Keratinocyte (primary cell): ENCODE results near the gene KCNJ12. TPM values are rescaled to one million over a fixed set of nuclear protein-coding genes. Genes with fewer than 3 reads are reported as not detected.

Experiments
- DNase-seq: peaks from one replicate; pipeline ENCODE4 v3.0.0-alpha.2; 2011; ENCODE audit warnings: low read depth, missing footprints, low spot score
- FAIRE-seq: peaks from 2 replicates; lab custom pipeline; 2011; peaks lifted over from hg19 to GRCh38; lab: Jason Lieb, UNC
- H2AFZ ChIP-seq: 2 replicates; pipeline ENCODE4 v1.6.0; 2012; ENCODE audit warnings: low read length, control low read depth, inconsistent platforms; ENCODE audit not compliant: control insufficient read depth
- H3K27ac ChIP-seq: 2 replicates; pipeline ENCODE4 v1.5.1; 2011; ENCODE audit warnings: low read length; ENCODE audit not compliant: control insufficient read depth, insufficient read depth
- H3K27me3 ChIP-seq: 3 replicates; pipeline ENCODE4 v1.6.0; 2011; ENCODE audit warnings: low read length; ENCODE audit not compliant: control insufficient read depth, insufficient read depth; ENCODE audit errors: extremely low read depth
- H3K36me3 ChIP-seq, 2 experiments: 2 replicates in 1 of 2; 3 replicates in 1 of 2; pipeline ENCODE4 v1.5.1; 2011; ENCODE audit warnings: low read length in 2 of 2, mild to moderate bottlenecking in 1 of 2; ENCODE audit not compliant: control insufficient read depth in 2 of 2, insufficient read depth in 2 of 2; ENCODE audit errors: extremely low read depth in 1 of 2
- H3K4me1 ChIP-seq: 3 replicates; pipeline ENCODE4 v1.5.1; 2011; ENCODE audit warnings: low read length; ENCODE audit not compliant: control insufficient read depth, insufficient read depth; ENCODE audit errors: extremely low read depth
- H3K4me2 ChIP-seq: 3 replicates; pipeline ENCODE4 v1.6.0; 2011; ENCODE audit warnings: low read depth, low read length; ENCODE audit not compliant: control insufficient read depth, insufficient read depth; ENCODE audit errors: extremely low read depth
- H3K4me3 ChIP-seq, 3 experiments: fragments of 200-600 bp in 1 of 3; sonication (generic) in 1 of 3; 2 replicates in 2 of 3; 3 replicates in 1 of 3; pipeline ENCODE4 v1.5.1; 2011 to 2016; ENCODE audit warnings: low read length in 3 of 3, mild to moderate bottlenecking in 3 of 3, control low read depth in 2 of 3, inconsistent platforms in 1 of 3, low read depth in 1 of 3, mixed read lengths in 1 of 3, mixed run types in 1 of 3, moderate library complexity in 1 of 3; ENCODE audit not compliant: control insufficient read depth in 2 of 3, insufficient read depth in 2 of 3; ENCODE audit errors: extremely low read depth in 1 of 3
- H3K79me2 ChIP-seq: 2 replicates; pipeline ENCODE4 v1.6.0; 2012; ENCODE audit warnings: low read length; ENCODE audit not compliant: control insufficient read depth, insufficient read depth
- H3K9ac ChIP-seq: 3 replicates; pipeline ENCODE4 v1.6.0; 2011; ENCODE audit warnings: low read length; ENCODE audit not compliant: control insufficient read depth, insufficient read depth; ENCODE audit errors: extremely low read depth
- H3K9me1 ChIP-seq: 3 replicates; pipeline ENCODE4 v1.6.0; 2011; ENCODE audit warnings: low read length; ENCODE audit not compliant: control insufficient read depth, insufficient read depth; ENCODE audit errors: extremely low read depth
- H3K9me3 ChIP-seq: 2 replicates; pipeline ENCODE4 v1.5.1; 2012; ENCODE audit warnings: low read depth, low read length; ENCODE audit not compliant: control insufficient read depth
- H4K20me1 ChIP-seq: 3 replicates; pipeline ENCODE4 v1.6.0; 2011; ENCODE audit warnings: low read length; ENCODE audit not compliant: control insufficient read depth, insufficient read depth; ENCODE audit errors: extremely low read depth
- CTCF ChIP-seq, 3 experiments: IDR thresholded peaks in 1 of 3; conservative IDR thresholded peaks in 1 of 3; optimal IDR thresholded peaks in 1 of 3; 2 replicates in 2 of 3; 3 replicates in 1 of 3; pipeline versions ENCODE3 to v1.5.1; 2011; ENCODE audit warnings: low read length in 3 of 3, mild to moderate bottlenecking in 3 of 3, moderate library complexity in 2 of 3, control low read depth in 1 of 3, inconsistent platforms in 1 of 3; ENCODE audit not compliant: insufficient read depth in 2 of 3; ENCODE audit errors: extremely low read depth in 1 of 3
- EZH2 ChIP-seq: IDR thresholded peaks from one replicate; pipeline ENCODE4 v1.6.1; 2012; ENCODE audit warnings: inconsistent platforms, mild to moderate bottlenecking, low read length, moderate library complexity
- dilution Hi-C: fragments of 300-500 bp; cut with MboI; formaldehyde crosslinking; loops from one replicate; pipeline ENCODE4 v1.7.0; 2020; ENCODE audit warnings: low sequenced_read_pairs; ENCODE audit not compliant: extremely low pct_ligation_motif_present
- polyA plus RNA-seq, 5 experiments: library from polyadenylated mRNA; depleted of rRNA in 3 of 5; stranded (reverse) in 3 of 5; stranded (forward) in 1 of 5; unstranded in 1 of 5; fragments of >200 nt; gene quantifications; 1 replicate in 1 of 5; 2 replicates in 3 of 5; 3 replicates in 1 of 5; pipeline versions ENCODE4 v1.2.1 to v1.2.3, GENCODE V29; 2011 to 2012; ENCODE audit warnings: missing spikeins in 2 of 5, low read depth in 1 of 5, low replicate concordance in 1 of 5

KCNJ12 gene
- polyA plus RNA-seq, 1 donor (not counting 4 experiments of a cell fraction or from before 2014, with no cell fraction given): 0.04 TPM

DNA sequence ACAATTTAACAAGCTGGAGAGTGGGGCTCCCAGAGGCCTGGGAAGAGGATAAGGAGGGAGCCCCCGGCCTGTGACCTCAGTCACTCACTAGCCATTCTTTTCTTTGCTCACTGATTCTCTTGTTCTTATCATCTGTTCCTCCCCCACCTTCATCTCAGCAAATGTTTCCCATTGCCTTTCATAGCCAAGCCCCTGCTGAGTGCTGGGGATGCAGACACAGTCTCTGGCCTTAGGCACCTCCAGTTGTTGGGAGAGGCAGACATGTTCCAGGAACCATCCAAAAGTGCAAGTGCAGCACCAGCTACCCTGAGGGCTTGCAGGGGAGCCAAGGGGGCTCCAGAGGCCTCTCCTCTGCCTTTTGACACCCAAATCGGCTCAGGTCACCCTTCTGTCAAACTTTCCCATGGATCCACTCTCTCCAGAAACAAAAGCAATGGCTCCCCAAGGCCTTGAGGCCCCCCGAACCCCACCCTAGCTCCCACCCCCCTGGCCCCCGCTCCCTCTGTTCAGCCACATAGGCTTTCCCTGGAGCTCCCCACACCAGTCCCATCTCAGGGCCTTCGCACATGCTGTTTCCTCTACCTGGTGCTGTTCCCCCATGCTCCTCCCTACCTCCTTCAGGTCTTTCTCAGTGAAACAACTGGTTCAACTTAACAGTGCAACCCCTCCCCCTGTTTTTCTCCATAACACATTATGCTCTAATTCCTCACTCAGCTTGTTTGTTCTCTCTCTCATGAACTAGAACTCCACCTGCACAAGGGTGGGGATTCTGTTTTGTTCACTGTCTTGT lies 14.9 kb upstream of the KCNJ12 start:
- Histone ChIP-seq H3K9me1 (no peaks in the 10 kb centered on the region), H3K27me3 (peaks cover 6% of the 10 kb centered on the region), H3K36me3 (no peaks in the 10 kb centered on the region), H4K20me1 (peaks cover 3% of the 10 kb centered on the region), H3K79me2 (no peaks in the 10 kb centered on the region), H3K4me1 (no peaks in the 10 kb centered on the region), H3K4me3 (no peak overlapping the region), H3K27ac (no peak overlapping the region), H3K9me3 (no peaks in the 10 kb centered on the region), H2AFZ (no peak overlapping the region), H3K4me2 (no peak overlapping the region), H3K9ac (no peak overlapping the region)
- TF ChIP-seq EZH2 (no peak), CTCF (optimal IDR thresholded peaks at IDR 0.05 in 1 of 3, IDR thresholded peaks at IDR 0.05 in 1 of 3, conservative IDR thresholded peaks at IDR 0.05 in 1 of 3; ENCODE audit: extremely low read depth in 1 of 3, insufficient read depth in 2 of 3, low read length in 3 of 3) (no peak)
- dilution Hi-C loops: no loop called here
- DNase-seq (no peak), FAIRE-seq (no peak)

GRCh38 chr17:21362331-21362931 lies 13.7 kb upstream of the KCNJ12 start:
- Histone ChIP-seq H3K4me3 (no peak overlapping the region), H4K20me1 (peaks cover 3% of the 10 kb centered on the region), H3K36me3 (no peaks in the 10 kb centered on the region), H3K9me1 (no peaks in the 10 kb centered on the region), H2AFZ (no peak overlapping the region), H3K4me1 (no peaks in the 10 kb centered on the region), H3K27me3 (peaks cover 6% of the 10 kb centered on the region), H3K9ac (no peak overlapping the region), H3K79me2 (no peaks in the 10 kb centered on the region), H3K4me2 (no peak overlapping the region), H3K9me3 (no peaks in the 10 kb centered on the region), H3K27ac (no peak overlapping the region)
- dilution Hi-C loops: no loop called here
- TF ChIP-seq EZH2 (no peak), CTCF (optimal IDR thresholded peaks at IDR 0.05 in 1 of 3, IDR thresholded peaks at IDR 0.05 in 1 of 3, conservative IDR thresholded peaks at IDR 0.05 in 1 of 3; ENCODE audit: extremely low read depth in 1 of 3, insufficient read depth in 2 of 3, low read length in 3 of 3) (no peak)
- FAIRE-seq (no peak), DNase-seq (no peak)
